DMS79 treated with DMSO at 0.1 percent for 48 hours (cell line): ENCODE data around the gene CLDN25.
A peak's percentile ranks its signal among the peaks of the same experiment; 100 is the strongest.

Source experiments
- DNase-seq: peaks from one replicate; lab custom pipeline; 2025; lab: John Stamatoyannopoulos, UW

The CLDN25 gene

GRCh38 chr11:113808931-113809330 lies 29.3 kb downstream of the CLDN25 start:
- DNase-seq, result no peak

- DNase-seq, result no peak
Measured at GRCh38 chr11:113814181-113814580, 34.6 kb downstream of the CLDN25 start.

GRCh38 chr11:113817162-113817561 lies 37.6 kb downstream of the CLDN25 start:
- DNase-seq, result peak; percentile 61

- DNase-seq, result no peak
Measured at GRCh38 chr11:113817626-113818025, 38.0 kb downstream of the CLDN25 start.

GRCh38 chr11:113818426-113818825 lies 38.8 kb downstream of the CLDN25 start:
- no peak for DNase-seq

- DNase-seq, result no peak
Measured at GRCh38 chr11:113827477-113827876, 47.9 kb downstream of the CLDN25 start.

GRCh38 chr11:113828191-113828590 lies 48.6 kb downstream of the CLDN25 start:
- no peak for DNase-seq

- DNase-seq, result no peak
Measured at GRCh38 chr11:113829751-113830150, 50.2 kb downstream of the CLDN25 start.
